HUES48 (cell line): Measurements from ENCODE around the gene TMEM247.

Experiments used
- H3K27ac ChIP-seq: one replicate; pipeline ENCODE4 v1.7.0; 2013; ENCODE audit warnings: low read depth, low read length, inconsistent platforms
- H3K27me3 ChIP-seq: 2 replicates; pipeline ENCODE4 v1.6.1; 2013; ENCODE audit warnings: mild to moderate bottlenecking, low read length; ENCODE audit not compliant: control insufficient read depth, insufficient read depth
- H3K36me3 ChIP-seq: 2 replicates; pipeline ENCODE4 v1.6.1; 2013; ENCODE audit warnings: low read length; ENCODE audit not compliant: control insufficient read depth, insufficient read depth
- H3K4me1 ChIP-seq: 2 replicates; pipeline ENCODE4 v1.6.1; 2013; ENCODE audit warnings: mild to moderate bottlenecking, low read length; ENCODE audit not compliant: control insufficient read depth, insufficient read depth
- H3K4me3 ChIP-seq: 2 replicates; pipeline ENCODE4 v1.5.1; 2013; ENCODE audit warnings: mild to moderate bottlenecking, low read depth, low read length
- H3K9ac ChIP-seq: 2 replicates; pipeline ENCODE4 v1.6.1; 2013; ENCODE audit warnings: mild to moderate bottlenecking, low read depth, low read length, moderate library complexity
- H3K9me3 ChIP-seq: 2 replicates; pipeline ENCODE4 v1.6.1; 2013; ENCODE audit warnings: low read length; ENCODE audit not compliant: control insufficient read depth, insufficient read depth

TMEM247 gene

DNA sequence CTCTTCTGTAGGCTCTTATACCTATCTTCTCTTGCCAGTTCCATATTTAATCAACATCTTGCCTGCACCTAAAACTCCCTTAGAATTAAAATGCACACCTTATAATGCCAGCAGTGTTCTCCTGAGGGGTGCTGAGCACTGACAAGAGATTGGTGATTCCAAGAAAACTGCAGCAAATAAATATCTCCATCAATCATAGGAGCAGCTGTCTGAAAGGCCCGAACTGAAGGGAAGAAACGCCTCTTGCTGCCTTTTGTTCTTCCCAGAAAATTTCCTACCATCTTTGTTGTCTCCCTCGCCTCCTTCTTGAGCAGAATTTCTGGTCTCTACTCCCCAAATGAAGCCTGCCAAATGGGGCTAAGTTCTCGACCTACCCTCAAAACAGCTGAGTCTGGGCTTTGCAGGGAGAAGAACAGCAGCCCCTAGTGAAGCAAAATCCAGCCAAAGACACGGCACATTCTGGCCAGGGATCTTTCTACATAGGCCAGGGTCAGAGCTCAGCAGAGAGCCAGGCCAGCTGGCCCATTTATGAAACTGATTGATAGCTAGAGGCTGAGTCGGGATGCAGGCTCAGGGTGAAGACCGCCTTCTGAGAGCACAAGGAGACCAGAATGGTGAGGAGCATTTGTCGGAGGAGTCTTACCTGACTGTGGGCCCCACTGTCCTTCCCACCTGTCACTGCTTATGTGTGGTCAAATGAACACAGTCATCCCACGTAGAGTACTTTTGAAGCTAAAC lies 20.4 kb upstream of the TMEM247 start:
- Histone ChIP-seq H3K4me3 (no peak overlapping the region), H3K27me3 (no peaks in the 10 kb centered on the region), H3K4me1 (no peaks in the 10 kb centered on the region), H3K36me3 (no peaks in the 10 kb centered on the region), H3K9me3 (no peaks in the 10 kb centered on the region), H3K27ac (no peak overlapping the region), H3K9ac (no peak overlapping the region)

DNA sequence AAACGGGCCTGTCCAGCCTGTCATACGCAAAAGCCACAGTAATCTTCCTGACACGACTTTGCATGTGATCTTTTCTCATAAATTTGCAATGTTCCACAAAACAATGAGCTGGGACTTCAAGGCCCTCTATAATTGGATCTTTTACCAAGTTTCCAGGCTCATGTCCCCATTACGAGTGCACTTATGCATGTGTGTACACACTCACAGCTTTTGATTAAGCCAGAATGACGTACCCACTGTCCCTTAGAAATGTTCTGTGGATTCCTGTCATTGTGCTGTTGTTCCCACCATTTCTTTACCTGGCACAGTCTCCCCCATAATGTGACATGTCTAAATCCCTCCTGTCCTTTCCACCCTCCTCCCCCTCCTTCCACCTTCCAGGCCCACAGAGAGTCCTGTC lies 19.7 kb upstream of the TMEM247 start:
- H3K27me3 ChIP-seq, result no peaks in the 10 kb centered on the region
- H3K4me3 ChIP-seq, result no peak overlapping the region
- no peak overlapping the region for H3K9ac ChIP-seq
- no peaks in the 10 kb centered on the region for H3K9me3 ChIP-seq
- no peaks in the 10 kb centered on the region for H3K36me3 ChIP-seq
- no peaks in the 10 kb centered on the region for H3K4me1 ChIP-seq
- H3K27ac ChIP-seq, result no peak overlapping the region

DNA sequence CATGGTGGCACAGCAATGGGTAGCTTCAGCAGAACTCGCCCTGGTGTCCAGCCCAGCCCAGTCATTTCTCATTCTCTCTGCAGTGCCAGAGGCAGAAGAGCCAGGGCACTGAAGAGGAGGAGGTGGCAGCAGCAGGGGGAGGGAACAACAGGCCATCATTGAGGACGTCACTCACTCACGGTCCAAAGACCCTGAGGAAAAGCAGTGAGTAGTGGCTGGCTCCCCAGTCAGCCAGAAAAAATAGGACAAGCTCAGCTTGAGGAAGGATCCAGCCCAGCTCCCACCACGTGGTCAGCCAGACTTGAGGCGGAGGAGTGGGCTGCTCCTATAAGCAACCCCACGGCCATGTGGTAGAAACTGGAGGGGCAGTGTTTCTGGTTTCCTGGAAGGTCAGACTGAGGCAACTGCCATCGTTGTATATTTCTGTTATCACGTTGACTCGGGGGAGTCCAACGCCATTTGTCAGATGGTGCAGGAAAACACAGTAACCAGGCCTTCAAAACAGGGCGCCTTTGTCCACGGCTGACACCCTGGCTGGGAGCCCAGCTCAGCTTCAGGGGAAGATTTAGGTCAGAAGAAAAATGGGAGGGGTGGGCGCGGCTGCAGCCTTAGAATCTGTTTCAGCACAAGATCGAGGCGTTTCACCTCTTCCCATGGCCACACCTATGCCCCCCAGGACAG lies 19.0 kb upstream of the TMEM247 start:
- no peak overlapping the region for H3K27ac ChIP-seq
- no peaks in the 10 kb centered on the region for H3K27me3 ChIP-seq
- H3K9ac ChIP-seq, result no peak overlapping the region
- no peaks in the 10 kb centered on the region for H3K36me3 ChIP-seq
- no peaks in the 10 kb centered on the region for H3K9me3 ChIP-seq
- H3K4me3 ChIP-seq, result no peak overlapping the region
- no peaks in the 10 kb centered on the region for H3K4me1 ChIP-seq

DNA sequence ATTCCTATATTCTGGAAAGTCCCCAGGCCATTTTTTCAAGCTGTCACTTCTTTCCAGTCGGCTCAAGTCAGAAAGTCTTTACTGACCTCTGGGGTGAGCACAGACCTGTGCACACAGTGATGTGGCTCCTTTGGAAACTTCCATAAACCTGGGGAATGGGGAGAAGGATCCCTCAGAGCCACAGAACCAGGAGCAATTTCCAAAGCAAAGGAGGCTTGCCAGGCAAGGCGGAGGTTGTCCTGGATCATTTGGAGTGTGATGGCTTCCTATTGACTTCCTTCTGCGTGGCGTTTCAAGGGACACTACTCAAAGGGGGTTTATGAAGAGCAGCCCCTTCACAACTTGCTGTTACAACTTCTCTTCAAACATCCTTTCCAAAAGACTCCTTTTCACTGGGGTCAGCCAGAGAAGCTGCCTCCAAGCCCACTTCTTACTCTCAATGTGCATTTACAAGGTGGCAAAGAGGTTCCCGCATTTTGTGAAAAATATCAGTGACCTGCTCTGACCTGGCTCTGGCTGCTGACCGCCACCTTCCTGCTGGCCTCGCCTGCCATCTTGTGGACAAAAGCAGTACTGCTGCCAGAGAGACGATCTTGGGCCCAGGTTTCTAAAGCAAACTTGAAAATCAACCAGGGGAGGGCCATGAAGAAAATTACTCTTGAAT lies 18.2 kb upstream of the TMEM247 start:
- Histone ChIP-seq H3K4me1 (no peaks in the 10 kb centered on the region), H3K36me3 (no peaks in the 10 kb centered on the region), H3K27me3 (no peaks in the 10 kb centered on the region), H3K9ac (no peak overlapping the region), H3K9me3 (no peaks in the 10 kb centered on the region), H3K4me3 (no peak overlapping the region), H3K27ac (no peak overlapping the region)

DNA sequence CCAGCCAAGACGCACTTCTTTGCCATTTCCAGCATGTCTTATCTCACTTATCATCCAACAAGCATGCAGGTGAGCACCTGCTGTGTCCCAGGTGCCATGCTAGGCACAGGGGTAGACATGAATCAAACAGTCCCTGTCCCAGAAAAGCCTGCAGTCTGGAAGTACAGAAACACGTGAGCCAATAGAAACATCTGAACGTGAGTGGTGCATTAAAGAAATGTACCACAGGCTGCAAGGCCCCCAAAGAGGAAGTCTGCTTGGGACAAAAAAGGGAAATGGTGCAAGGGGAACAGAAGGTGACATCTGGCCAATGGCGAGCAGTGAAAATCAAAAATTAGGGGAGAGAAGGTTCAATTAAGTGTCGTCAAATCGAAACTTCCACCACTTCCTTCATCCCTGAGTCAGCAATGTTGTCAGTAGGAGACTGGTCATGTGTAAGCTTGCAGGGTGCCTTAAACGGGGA lies 17.6 kb upstream of the TMEM247 start:
- H3K4me3 ChIP-seq, result no peak overlapping the region
- H3K27me3 ChIP-seq, result no peaks in the 10 kb centered on the region
- no peak overlapping the region for H3K9ac ChIP-seq
- H3K9me3 ChIP-seq, result no peaks in the 10 kb centered on the region
- H3K4me1 ChIP-seq, result no peaks in the 10 kb centered on the region
- no peak overlapping the region for H3K27ac ChIP-seq
- no peaks in the 10 kb centered on the region for H3K36me3 ChIP-seq

DNA sequence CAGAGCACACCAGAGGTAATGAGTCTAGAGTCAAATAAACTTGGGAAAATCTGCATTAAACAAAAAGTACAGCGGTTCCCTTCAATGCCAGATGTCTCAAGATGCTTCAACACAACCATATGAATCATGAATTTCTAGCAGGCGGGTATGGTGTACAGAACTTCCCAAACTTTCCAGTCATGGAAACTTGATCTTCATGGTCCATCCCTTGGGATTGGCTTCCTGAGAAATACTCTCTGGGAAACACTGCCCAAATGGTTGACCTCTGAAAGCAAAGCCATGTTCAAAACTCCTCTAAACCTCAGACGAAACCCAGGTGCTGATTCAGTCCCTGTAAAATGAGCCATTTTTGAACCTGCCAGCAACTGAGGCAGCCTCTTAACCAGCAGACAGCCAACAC lies 16.4 kb upstream of the TMEM247 start:
- Histone ChIP-seq H3K36me3 (no peaks in the 10 kb centered on the region), H3K4me1 (no peaks in the 10 kb centered on the region), H3K27me3 (no peaks in the 10 kb centered on the region), H3K4me3 (no peak overlapping the region), H3K9me3 (no peaks in the 10 kb centered on the region), H3K9ac (no peak overlapping the region), H3K27ac (no peak overlapping the region)

DNA sequence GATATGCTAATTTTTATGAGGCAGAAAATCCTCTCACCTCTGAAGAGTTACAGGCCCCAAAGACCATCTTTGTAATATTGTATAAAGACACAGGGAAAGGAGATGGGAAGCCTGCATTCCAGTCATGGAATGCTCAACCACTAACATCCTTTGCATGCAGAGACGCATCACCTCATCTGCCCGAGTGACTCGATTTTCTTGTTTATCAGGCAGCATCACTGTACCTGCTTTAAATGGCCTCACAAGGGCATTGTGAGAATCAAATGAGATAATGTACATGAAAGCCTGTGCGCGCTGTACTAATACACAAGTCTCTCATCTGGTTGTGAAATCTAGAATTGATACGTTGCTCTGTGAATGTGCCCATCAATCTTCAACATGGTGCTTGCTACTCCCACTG lies 10.2 kb upstream of the TMEM247 start:
- no peaks in the 10 kb centered on the region for H3K36me3 ChIP-seq
- H3K27ac ChIP-seq, result no peak overlapping the region
- no peak overlapping the region for H3K4me3 ChIP-seq
- H3K9me3 ChIP-seq, result no peaks in the 10 kb centered on the region
- H3K4me1 ChIP-seq, result no peaks in the 10 kb centered on the region
- H3K27me3 ChIP-seq, result no peaks in the 10 kb centered on the region
- no peak overlapping the region for H3K9ac ChIP-seq

DNA sequence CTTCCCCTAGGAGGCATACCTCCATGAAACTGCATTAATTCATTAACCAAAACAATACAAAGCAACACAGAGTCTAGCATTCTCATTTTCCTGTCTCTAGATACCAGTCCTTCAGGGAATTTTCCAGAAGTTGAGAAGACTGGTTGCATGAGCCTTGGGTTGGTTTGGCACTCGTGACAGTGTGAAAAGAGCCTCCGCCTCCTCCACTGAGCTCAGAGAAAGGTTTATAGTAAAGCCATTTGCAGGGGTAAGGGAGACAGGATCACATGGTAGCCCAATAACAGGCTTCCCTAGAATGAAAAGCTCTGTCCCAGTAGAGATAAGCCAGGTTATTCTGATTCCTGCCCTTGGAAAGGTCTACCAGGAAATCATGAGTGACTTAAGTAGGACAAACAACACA lies 9.7 kb upstream of the TMEM247 start:
- Histone ChIP-seq H3K9ac (no peak overlapping the region), H3K4me1 (no peaks in the 10 kb centered on the region), H3K27me3 (no peaks in the 10 kb centered on the region), H3K27ac (no peak overlapping the region), H3K36me3 (no peaks in the 10 kb centered on the region), H3K4me3 (no peak overlapping the region), H3K9me3 (no peaks in the 10 kb centered on the region)

DNA sequence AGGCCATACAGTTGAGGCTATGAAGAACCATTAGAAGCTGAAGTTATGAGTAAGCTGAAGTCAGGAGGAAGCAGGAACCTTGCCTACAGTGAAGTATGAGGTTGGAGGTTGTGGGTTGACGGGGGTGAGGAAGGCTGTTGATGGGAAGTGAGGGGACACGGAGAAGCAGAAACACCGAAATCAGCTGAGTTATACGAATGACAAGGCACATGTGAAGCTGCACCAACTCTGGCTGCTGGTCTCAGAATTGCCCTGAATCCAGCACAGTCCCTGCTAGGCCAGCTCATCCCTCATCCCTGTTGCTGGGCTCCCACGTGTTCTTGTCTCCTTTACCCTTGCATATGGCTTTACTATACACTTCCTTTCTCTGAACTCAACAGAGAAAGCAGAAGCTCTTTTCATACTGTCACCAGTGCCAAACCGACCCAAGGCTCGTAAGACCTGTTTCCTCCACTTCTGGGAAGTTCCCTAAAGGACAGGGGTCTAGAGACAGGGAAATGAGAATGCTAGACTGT lies 9.2 kb upstream of the TMEM247 start:
- H3K4me3 ChIP-seq, result no peak overlapping the region
- H3K9ac ChIP-seq, result no peak overlapping the region
- H3K36me3 ChIP-seq, result no peaks in the 10 kb centered on the region
- H3K27ac ChIP-seq, result no peak overlapping the region
- H3K4me1 ChIP-seq, result no peaks in the 10 kb centered on the region
- no peaks in the 10 kb centered on the region for H3K9me3 ChIP-seq
- H3K27me3 ChIP-seq, result no peaks in the 10 kb centered on the region

DNA sequence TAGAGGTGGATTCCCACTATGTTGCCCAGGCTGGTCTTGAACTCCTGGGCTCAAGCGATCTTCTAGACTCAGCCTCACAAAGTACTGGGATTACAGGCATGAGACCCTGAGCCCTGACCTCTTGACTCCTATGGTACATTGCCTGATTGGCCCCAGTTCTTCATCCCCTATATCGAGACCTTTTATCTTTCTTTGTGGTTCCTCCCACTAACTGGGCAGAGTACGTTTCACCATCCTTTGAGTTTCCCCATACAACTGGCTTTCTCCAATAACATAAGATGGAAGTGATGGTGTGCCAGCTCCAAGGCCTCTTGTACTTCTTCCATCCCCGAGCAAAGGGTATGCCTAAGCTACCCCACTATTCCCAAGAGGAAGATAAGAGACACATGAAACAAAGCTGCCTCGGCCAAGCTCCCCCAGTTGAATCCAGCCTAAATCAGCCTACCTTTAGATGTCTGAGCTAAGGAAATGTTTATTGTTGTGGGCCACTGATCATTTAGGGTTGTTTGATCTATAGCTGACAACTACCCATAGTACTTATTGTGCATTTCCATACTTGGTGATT lies 8.3 kb upstream of the TMEM247 start:
- Histone ChIP-seq H3K27me3 (no peaks in the 10 kb centered on the region), H3K27ac (no peak overlapping the region), H3K9me3 (no peaks in the 10 kb centered on the region), H3K4me3 (no peak overlapping the region), H3K9ac (no peak overlapping the region), H3K36me3 (no peaks in the 10 kb centered on the region), H3K4me1 (no peaks in the 10 kb centered on the region)

DNA sequence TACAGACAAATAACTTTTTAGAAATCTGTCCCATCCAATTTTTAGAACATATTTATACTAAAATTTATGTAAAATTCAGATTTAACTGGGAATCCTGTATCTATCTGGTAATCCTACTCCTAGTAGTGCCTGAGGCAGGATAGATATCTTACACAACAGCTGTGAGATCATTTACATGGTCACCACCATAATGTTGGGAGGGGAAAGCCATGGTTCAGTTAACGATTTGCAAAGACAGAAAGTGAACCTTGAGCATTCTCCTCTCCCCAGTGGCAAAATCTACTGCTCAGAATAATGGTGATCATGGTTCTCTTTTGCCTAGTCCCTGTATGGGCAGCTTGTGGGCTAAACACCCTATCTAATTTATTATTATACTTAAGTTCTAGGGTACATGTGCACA lies 7.7 kb upstream of the TMEM247 start:
- Histone ChIP-seq H3K9ac (no peak overlapping the region), H3K27ac (no peak overlapping the region), H3K27me3 (no peaks in the 10 kb centered on the region), H3K36me3 (no peaks in the 10 kb centered on the region), H3K9me3 (no peaks in the 10 kb centered on the region), H3K4me1 (no peaks in the 10 kb centered on the region), H3K4me3 (no peak overlapping the region)
